ENCODE data around the gene OR10AG1. TPM values are rescaled to one million over a fixed set of nuclear protein-coding genes. Genes with fewer than 3 reads are reported as not detected.
A peak's percentile ranks its signal among the peaks of the same experiment; 100 is the strongest.

Gene OR10AG1
- total and polyA plus RNA-seq, 8 donors, result not detected

DNA sequence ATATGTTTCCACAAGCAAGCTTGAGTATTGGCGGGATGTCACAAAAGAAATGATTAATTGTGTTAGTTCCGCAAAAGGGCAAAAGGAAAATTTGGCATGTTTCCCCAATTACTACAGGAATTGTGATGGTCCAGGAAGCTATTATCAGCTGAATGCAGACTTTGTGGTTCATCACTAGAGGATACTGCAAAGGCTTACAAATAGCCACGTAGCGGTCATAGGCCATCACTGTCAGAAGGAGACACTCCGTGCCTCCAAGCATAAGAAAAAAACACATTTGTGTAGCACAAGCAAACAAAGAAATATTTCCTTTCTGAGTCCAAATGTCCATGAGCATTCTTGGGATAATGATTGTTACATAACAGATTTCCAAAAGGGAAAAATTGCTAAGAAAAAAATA is 1.8 kb downstream of the OR10AG1 start:
- no peak for ATAC-seq
- H3K4me3 ChIP-seq, result no peak overlapping the region
- no peaks in the 10 kb centered on the region for H3K27me3 ChIP-seq
- no peak for DNase-seq
- no peaks in the 10 kb centered on the region for H3K9me3 ChIP-seq
- TF ChIP-seq, protein P1, sequence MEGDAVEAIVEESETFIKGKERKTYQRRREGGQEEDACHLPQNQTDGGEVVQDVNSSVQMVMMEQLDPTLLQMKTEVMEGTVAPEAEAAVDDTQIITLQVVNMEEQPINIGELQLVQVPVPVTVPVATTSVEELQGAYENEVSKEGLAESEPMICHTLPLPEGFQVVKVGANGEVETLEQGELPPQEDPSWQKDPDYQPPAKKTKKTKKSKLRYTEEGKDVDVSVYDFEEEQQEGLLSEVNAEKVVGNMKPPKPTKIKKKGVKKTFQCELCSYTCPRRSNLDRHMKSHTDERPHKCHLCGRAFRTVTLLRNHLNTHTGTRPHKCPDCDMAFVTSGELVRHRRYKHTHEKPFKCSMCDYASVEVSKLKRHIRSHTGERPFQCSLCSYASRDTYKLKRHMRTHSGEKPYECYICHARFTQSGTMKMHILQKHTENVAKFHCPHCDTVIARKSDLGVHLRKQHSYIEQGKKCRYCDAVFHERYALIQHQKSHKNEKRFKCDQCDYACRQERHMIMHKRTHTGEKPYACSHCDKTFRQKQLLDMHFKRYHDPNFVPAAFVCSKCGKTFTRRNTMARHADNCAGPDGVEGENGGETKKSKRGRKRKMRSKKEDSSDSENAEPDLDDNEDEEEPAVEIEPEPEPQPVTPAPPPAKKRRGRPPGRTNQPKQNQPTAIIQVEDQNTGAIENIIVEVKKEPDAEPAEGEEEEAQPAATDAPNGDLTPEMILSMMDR (IDR thresholded peaks at IDR 0.05), result no peak
- H3K4me1 ChIP-seq, result no peaks in the 10 kb centered on the region
- intact Hi-C loops (cut with DNase I), result no loop called here
- no peak overlapping the region for H3K27ac ChIP-seq
- H3K36me3 ChIP-seq, result no peaks in the 10 kb centered on the region

DNA sequence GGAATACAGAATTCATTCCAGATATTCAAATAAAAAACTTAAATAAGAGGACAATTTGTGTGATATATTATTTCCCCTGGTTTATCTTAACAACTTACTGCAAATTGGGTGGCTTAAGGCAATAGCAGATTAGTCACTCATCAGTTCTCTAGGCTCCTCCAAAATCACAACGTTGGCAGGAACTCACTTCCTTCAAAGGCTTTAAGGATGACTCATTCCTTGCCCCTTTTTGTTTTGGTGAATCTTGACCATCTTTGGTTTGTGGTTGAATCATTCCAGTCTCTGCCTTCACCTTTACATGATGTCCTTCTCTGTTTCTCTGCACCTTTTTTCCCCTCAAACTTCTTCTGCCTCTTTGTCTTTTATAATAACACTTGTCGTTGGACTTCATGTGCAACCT is 3.4 kb downstream of the OR10AG1 start:
- no peaks in the 10 kb centered on the region for H3K36me3 ChIP-seq
- H3K27me3 ChIP-seq, result no peaks in the 10 kb centered on the region
- H3K4me1 ChIP-seq, result no peaks in the 10 kb centered on the region
- TF ChIP-seq, protein P1 (IDR thresholded peaks at IDR 0.05), result no peak
- no peak overlapping the region for H3K27ac ChIP-seq
- no peaks in the 10 kb centered on the region for H3K9me3 ChIP-seq
- intact Hi-C loops (cut with DNase I), result no loop called here
- DNase-seq, result no peak
- ATAC-seq, result no peak
- no peak overlapping the region for H3K4me3 ChIP-seq

DNA sequence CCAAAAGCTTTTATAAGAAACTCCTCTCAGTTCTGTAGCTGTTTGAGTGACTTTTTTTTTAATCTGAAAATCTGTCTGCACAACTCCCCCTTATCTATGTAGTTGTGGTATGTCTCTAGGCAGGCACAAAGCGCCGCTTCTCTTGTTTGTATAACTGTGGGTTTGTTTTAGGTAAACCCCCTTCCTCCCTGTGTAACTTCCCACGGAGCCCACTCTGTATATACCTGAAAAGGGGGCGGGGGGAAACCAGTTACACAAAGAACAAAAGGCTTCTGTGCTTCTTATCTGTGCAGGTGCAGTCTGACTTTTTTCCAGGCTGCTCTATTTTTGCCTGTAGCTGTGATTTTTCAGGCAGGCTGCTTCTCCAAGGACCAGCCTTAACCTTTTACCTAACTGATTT is 13.2 kb downstream of the OR10AG1 start:
- H3K4me1 ChIP-seq, result no peaks in the 10 kb centered on the region
- ATAC-seq (no peak), DNase-seq (no peak)
- no peaks in the 10 kb centered on the region for H3K9me3 ChIP-seq
- intact Hi-C loops (cut with DNase I), result no loop called here
- no peak overlapping the region for H3K4me3 ChIP-seq
- no peaks in the 10 kb centered on the region for H3K27me3 ChIP-seq
- H3K27ac ChIP-seq, result no peak overlapping the region
- H3K36me3 ChIP-seq, result no peaks in the 10 kb centered on the region
- TF ChIP-seq, protein P1 (IDR thresholded peaks at IDR 0.05), result no peak

DNA sequence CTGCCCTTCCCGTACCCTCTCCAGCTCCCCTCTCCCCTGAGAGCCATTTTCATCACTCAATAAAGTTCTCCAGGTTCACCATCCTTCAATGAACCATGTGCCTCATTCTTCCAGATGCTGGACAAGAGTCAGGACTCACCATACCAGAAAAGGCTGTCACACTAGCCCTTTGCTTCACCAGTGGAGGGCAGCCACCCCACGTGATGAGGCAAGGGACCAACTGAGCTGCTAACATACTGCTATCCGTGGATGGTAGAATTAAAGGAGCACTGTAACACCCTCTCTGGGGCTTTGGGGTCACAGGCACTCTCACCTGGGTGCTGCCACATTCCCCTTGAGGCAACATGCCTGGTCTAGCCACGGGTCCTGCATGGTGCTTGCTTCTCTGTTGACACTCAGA is 20.4 kb downstream of the OR10AG1 start:
- TF ChIP-seq, protein P1 (IDR thresholded peaks at IDR 0.05), result no peak
- no peak overlapping the region for H3K4me3 ChIP-seq
- no peak overlapping the region for H3K27ac ChIP-seq
- intact Hi-C loops (cut with DNase I), result loop anchor here in 1 of 2 donors (10.0 kb wide), 1 partner anchor 835 kb away; no protein-coding TSS in a partner anchor
- no peaks in the 10 kb centered on the region for H3K27me3 ChIP-seq
- no peak for ATAC-seq
- no peaks in the 10 kb centered on the region for H3K4me1 ChIP-seq
- DNase-seq, result no peak
- H3K9me3 ChIP-seq, result no peaks in the 10 kb centered on the region
- no peaks in the 10 kb centered on the region for H3K36me3 ChIP-seq

DNA sequence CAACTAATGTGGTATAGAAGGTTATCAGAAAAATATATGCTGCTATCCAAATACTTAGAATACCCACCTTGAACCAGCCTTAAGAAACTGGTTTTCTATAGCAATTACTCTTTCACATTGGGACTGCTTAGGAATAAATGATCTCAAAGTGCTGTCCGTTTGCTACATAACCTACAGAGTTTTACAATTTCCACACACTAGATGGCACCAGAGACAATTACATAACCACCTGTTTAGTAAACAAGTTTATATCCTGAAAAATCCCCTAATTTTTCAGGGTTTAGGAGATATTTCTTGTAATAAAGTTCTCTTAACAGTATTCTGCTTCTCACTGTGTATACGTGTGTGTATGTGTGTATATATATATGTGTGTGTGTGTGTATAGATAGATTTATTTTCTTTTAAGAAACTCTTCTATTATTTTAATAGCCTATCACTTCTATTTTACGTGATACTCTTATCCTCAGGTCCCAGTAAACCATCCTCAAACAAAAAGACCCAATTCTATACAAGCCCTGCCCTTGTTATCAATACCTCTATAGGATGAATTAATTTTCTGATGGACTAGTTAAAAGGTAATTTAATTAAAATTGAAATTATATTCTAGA is 26.9 kb downstream of the OR10AG1 start:
- DNase-seq (peak in 1 of 4 donors; percentile 24), ATAC-seq (no peak)

More for the DNA sequence above, 26.9 kb downstream of the OR10AG1 start:
- no peak overlapping the region for H3K4me3 ChIP-seq
- TF ChIP-seq, protein P1 (IDR thresholded peaks at IDR 0.05), result peak in 1 of 2 donors; percentile 32
- no peaks in the 10 kb centered on the region for H3K9me3 ChIP-seq
- H3K27me3 ChIP-seq, result no peaks in the 10 kb centered on the region
- H3K27ac ChIP-seq, result no peak overlapping the region
- H3K4me1 ChIP-seq, result no peaks in the 10 kb centered on the region
- H3K36me3 ChIP-seq, result no peaks in the 10 kb centered on the region
- intact Hi-C loops (cut with DNase I), result loop anchor here in 1 of 2 donors (10.0 kb wide), 1 partner anchor 842 kb away; no protein-coding TSS in a partner anchor
